K562 (cell line): Measurements from ENCODE around the gene PPP1R14C. TPM values are rescaled to one million over a fixed set of nuclear protein-coding genes. Genes with fewer than 3 reads are reported as not detected.

ENCODE experiments used
- CC2D1A ChIP-seq: fragments of 450-650 bp; IDR thresholded peaks from 2 replicates; pipeline ENCODE4 v1.6.1; 2017; ENCODE audit warnings: mild to moderate bottlenecking
- DPF2 ChIP-seq: fragments of 450-650 bp; IDR thresholded peaks from 2 replicates; pipeline ENCODE4 v1.6.1; 2016
- FIP1L1 ChIP-seq: fragments of 200-400 bp; formaldehyde crosslinking; IDR thresholded peaks from 2 replicates; pipeline ENCODE4 v1.6.1; 2018; ENCODE audit warnings: mild to moderate bottlenecking, low read depth, low read length; ENCODE audit not compliant: poor library complexity, severe bottlenecking
- FOXA3 ChIP-seq, 2 experiments: fragments of 450-650 bp in 1 of 2; sonication (generic) in 1 of 2; formaldehyde crosslinking; IDR thresholded peaks in 1 of 2; conservative IDR thresholded peaks in 1 of 2; 2 replicates each; pipeline versions ENCODE4 v1.4.0 to v1.8.0; 2020 to 2022; ENCODE audit warnings: mild to moderate bottlenecking in 2 of 2, missing genetic modification reagents in 1 of 2
- HNRNPL ChIP-seq: fragments of 200-400 bp; formaldehyde crosslinking; IDR thresholded peaks from 2 replicates; pipeline ENCODE4 v1.6.1; 2017; ENCODE audit warnings: low read depth, mild to moderate bottlenecking, low read length
- IFI16 ChIP-seq: fragments of 250-450 bp; sonication (Bioruptor Pico); IDR thresholded peaks from 2 replicates; pipeline ENCODE4 v2.1.2; 2022; ENCODE audit warnings: mild to moderate bottlenecking, inconsistent platforms
- RAD51 ChIP-seq: fragments of 450-650 bp; IDR thresholded peaks from 2 replicates; pipeline ENCODE4 v1.7.1; 2016; ENCODE audit warnings: low read depth, mild to moderate bottlenecking, borderline replicate concordance
- RBM39 ChIP-seq: fragments of 200-400 bp; formaldehyde crosslinking; optimal IDR thresholded peaks from 2 replicates; pipeline ENCODE3; 2018; ENCODE audit warnings: low read depth, low read length
- SOX6 ChIP-seq: fragments of 450-650 bp; IDR thresholded peaks from 2 replicates; pipeline ENCODE4 v1.6.1; 2014; ENCODE audit warnings: mild to moderate bottlenecking
- STAG1 ChIP-seq: sonication (generic); formaldehyde crosslinking; IDR thresholded peaks from 2 replicates; pipeline ENCODE4 v1.5.0; 2020; ENCODE audit warnings: missing genetic modification reagents, borderline replicate concordance
- TAF7 ChIP-seq: fragments of 450-650 bp; IDR thresholded peaks from 2 replicates; pipeline ENCODE4 v1.6.1; 2016; ENCODE audit warnings: missing genetic modification characterization, missing compliant biosample characterization
- ZNF140 ChIP-seq: fragments of 250-450 bp; sonication (Bioruptor Pico); IDR thresholded peaks from 2 replicates; pipeline ENCODE4 v1.8.0; 2021; ENCODE audit warnings: moderate library complexity, mild to moderate bottlenecking, inconsistent platforms
- ZNF224 ChIP-seq: sonication (generic); formaldehyde crosslinking; IDR thresholded peaks from 2 replicates; pipeline ENCODE4 v1.8.0; 2022; ENCODE audit warnings: mild to moderate bottlenecking, missing genetic modification reagents
- ZNF24 ChIP-seq: fragments of 450-650 bp; IDR thresholded peaks from 2 replicates; pipeline ENCODE4 v1.6.1; 2016
- ZNF668 ChIP-seq: fragments of 250-450 bp; sonication (Bioruptor Pico); IDR thresholded peaks from 2 replicates; pipeline ENCODE4 v1.8.0; 2022; ENCODE audit warnings: mild to moderate bottlenecking, inconsistent platforms
- polyA plus RNA-seq, 8 experiments: library from polyadenylated mRNA; depleted of rRNA in 4 of 8; stranded (reverse) in 5 of 8; unstranded in 3 of 8; fragments of >200 nt; fragmentation: Nextera tagmentation in 2 of 8; fragmentation: Illumina TruSeq in 1 of 8; extraction: Ambion mirVana in 2 of 8; extraction: Trizol in 1 of 8; gene quantifications; 2 replicates each; pipeline versions ENCODE4 v1.2.1 to v1.2.3, GENCODE V29; 2011 to 2014; ENCODE audit warnings: inconsistent platforms in 1 of 8, missing spikeins in 1 of 8
- total RNA-seq, 7 experiments: library from RNA; depleted of rRNA in 6 of 7; stranded (reverse); fragments of >200 nt in 6 of 7; fragmentation: Illumina TruSeq in 2 of 7; extraction: Trizol in 2 of 7; gene quantifications; 2 replicates each; pipeline versions ENCODE4 v1.2.1 to v1.2.3, GENCODE V29; 2011 to 2021; ENCODE audit warnings: low replicate concordance in 1 of 7
- TF ChIP-seq, protein P1 (sequence below): fragments of 250-450 bp; sonication (Bioruptor Pico); IDR thresholded peaks from 2 replicates; pipeline ENCODE4 v1.8.0; 2021; ENCODE audit warnings: mild to moderate bottlenecking, moderate library complexity
- TF ChIP-seq, protein P2 (sequence below), 2 experiments: fragments of 450-650 bp in 1 of 2; sonication (generic) in 1 of 2; formaldehyde crosslinking in 1 of 2; IDR thresholded peaks in 1 of 2; conservative IDR thresholded peaks in 1 of 2; 2 replicates each; pipeline versions ENCODE4 v1.6.1 to v1.8.1; 2016 to 2023; ENCODE audit warnings: mild to moderate bottlenecking in 2 of 2, moderate library complexity in 2 of 2, inconsistent platforms in 1 of 2, missing genetic modification reagents in 1 of 2

Gene PPP1R14C
- total and polyA plus RNA-seq, 9 of the 15 experiments (the other 6 are each of a cell fraction or from before 2014, with no cell fraction given) = 4.5 to 16.6 (median 11.9) TPM

DNA sequence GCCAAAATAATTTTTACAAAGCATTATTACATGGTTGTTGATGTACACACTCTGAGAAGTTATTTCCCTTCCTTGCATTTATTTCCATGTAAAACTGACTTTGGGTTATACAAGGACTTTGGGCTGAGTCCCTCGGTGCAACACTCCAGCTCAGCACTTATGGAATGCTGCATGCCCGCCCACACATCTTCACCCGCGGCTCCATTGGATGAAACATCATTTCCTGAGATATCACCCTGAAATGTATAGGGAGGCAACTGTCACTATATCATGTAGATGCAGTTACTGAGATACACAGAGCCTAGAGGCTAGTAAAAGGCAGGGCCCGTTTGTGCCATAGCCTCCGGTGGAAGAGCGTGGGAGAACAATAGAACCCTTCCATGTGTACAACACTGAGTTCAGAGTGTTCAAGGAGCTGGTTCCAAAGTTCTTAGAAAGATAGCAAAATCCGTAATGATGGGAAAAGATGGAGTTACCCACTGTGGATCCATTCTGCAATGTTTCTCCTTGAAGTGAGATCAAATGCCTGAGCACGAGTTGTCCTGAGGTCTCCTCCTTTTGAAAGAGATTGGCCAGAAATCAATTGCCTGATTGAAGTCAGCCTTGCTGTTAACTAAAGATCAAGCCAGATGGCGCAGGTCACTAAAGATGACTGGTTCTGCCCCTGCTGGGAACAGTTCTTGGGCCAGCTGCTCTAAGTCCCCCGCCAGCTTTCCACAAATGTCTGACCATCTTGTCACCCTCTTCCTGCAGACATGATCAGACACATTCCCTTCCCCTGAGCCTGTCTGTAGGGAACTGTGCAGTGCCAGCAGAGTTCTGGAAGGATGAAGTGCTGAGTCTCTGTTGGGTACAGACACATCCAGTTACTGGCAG is 125.1 kb downstream of the PPP1R14C start (continued):
- TF ChIP-seq DPF2 = peak; percentile 83
- TF ChIP-seq CC2D1A = no peak
- no peak for TF ChIP-seq RAD51
- TF ChIP-seq, protein P1, sequence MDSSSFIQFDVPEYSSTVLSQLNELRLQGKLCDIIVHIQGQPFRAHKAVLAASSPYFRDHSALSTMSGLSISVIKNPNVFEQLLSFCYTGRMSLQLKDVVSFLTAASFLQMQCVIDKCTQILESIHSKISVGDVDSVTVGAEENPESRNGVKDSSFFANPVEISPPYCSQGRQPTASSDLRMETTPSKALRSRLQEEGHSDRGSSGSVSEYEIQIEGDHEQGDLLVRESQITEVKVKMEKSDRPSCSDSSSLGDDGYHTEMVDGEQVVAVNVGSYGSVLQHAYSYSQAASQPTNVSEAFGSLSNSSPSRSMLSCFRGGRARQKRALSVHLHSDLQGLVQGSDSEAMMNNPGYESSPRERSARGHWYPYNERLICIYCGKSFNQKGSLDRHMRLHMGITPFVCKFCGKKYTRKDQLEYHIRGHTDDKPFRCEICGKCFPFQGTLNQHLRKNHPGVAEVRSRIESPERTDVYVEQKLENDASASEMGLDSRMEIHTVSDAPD = no peak
- TF ChIP-seq STAG1 = no peak
- TF ChIP-seq IFI16 (CRISPR knock-in tag) = no peak
- 0 out of 2 replicates have a peak, but pooled peaks have one; percentile 46 for TF ChIP-seq ZNF668
- no peak for TF ChIP-seq ZNF140 (CRISPR knock-in tag)
- TF ChIP-seq ZNF224 = no peak
- no peak for TF ChIP-seq FOXA3 (CRISPR knock-in tag; conservative IDR thresholded peaks at IDR 0.05 in 1 of 2, IDR thresholded peaks at IDR 0.05 in 1 of 2)
- TF ChIP-seq, protein P2, sequence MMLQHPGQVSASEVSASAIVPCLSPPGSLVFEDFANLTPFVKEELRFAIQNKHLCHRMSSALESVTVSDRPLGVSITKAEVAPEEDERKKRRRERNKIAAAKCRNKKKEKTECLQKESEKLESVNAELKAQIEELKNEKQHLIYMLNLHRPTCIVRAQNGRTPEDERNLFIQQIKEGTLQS (IDR thresholded peaks at IDR 0.05) = no peak
- TF ChIP-seq, protein P2 (CRISPR knock-in tag; conservative IDR thresholded peaks at IDR 0.05) = no peak
- TF ChIP-seq FIP1L1 = no peak
- TF ChIP-seq HNRNPL = no peak
- TF ChIP-seq ZNF24 = no peak
- TF ChIP-seq RBM39 = no peak
- no peak for TF ChIP-seq TAF7 (tag)
- peak; percentile 64 for TF ChIP-seq SOX6
